ENCODE results near the gene PCED1A. TPM values are rescaled to one million over a fixed set of nuclear protein-coding genes. Genes with fewer than 3 reads are reported as not detected.

Gene PCED1A
- total and polyA plus RNA-seq, 9 of the 15 experiments (the other 6 are each of a cell fraction or from before 2014, with no cell fraction given): 1.5 to 11.5 (median 5.9) TPM

DNA sequence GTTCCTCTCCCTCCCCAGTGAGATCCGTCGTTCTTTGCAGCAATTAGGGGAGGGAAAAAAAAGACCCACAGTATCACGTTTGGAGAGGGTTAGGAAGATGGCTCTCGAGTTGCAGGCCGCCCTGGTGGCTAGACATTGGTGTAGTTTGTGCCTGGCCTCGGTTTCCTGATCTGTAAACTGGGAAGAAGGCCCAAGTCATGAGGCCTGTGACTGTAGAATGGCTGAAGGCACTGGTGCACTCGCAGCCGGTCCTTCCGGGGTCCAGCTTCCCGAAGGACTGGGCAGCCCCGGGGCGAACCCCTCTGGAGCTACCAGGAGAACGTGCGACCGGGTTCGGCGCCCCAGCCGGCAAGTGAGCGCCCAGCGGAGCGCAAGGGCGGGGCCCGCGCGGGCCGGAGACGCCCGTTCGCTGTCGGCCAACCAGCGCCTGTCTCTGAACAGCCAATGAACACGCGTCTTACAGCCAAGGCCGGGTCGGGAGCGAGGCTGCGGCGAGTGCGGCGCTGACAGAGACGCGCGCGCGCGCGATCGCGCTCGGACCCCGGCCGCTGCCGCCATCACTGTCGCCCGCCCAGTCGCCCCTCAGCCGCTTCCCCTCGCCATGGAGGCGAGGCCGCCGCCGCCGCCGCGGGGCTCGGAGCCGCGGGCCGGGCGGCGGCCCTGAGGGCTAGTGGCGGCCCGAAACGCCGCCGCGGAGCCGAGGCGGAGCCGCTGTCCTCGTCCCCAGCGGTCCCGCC is 32.7 kb upstream of the PCED1A start, which contains the start of gene PTPRA (continued):
- no peak for TF ChIP-seq U2AF2 (optimal IDR thresholded peaks at IDR 0.05; ENCODE audit: low read depth, low read length)
- TF ChIP-seq, protein P1, sequence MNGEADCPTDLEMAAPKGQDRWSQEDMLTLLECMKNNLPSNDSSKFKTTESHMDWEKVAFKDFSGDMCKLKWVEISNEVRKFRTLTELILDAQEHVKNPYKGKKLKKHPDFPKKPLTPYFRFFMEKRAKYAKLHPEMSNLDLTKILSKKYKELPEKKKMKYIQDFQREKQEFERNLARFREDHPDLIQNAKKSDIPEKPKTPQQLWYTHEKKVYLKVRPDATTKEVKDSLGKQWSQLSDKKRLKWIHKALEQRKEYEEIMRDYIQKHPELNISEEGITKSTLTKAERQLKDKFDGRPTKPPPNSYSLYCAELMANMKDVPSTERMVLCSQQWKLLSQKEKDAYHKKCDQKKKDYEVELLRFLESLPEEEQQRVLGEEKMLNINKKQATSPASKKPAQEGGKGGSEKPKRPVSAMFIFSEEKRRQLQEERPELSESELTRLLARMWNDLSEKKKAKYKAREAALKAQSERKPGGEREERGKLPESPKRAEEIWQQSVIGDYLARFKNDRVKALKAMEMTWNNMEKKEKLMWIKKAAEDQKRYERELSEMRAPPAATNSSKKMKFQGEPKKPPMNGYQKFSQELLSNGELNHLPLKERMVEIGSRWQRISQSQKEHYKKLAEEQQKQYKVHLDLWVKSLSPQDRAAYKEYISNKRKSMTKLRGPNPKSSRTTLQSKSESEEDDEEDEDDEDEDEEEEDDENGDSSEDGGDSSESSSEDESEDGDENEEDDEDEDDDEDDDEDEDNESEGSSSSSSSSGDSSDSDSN (IDR thresholded peaks at IDR 0.05; ENCODE audit: borderline replicate concordance in 1 of 2, low read depth in 2 of 2, low read length in 2 of 2): no peak
- TF ChIP-seq YY1 (IDR thresholded peaks at IDR 0.05; ENCODE audit: borderline replicate concordance in 1 of 3, control insufficient read depth in 1 of 3, extremely low read depth in 1 of 3, insufficient read depth in 3 of 3, insufficient read length in 1 of 3, insufficient replicate concordance in 2 of 3, low read depth in 1 of 3, low read length in 2 of 3): peak in 2 of 3 experiments; percentile 83
- peak; percentile 64 for TF ChIP-seq CBX1 (IDR thresholded peaks at IDR 0.05; ENCODE audit: low read depth)
- TF ChIP-seq CCNT2 (IDR thresholded peaks at IDR 0.05; ENCODE audit: borderline replicate concordance, extremely low read depth, insufficient read length, low read depth, low read length): peak; percentile 82
- TF ChIP-seq MYNN (IDR thresholded peaks at IDR 0.05): no peak; the same call in 1 of the 2 replicates
- TF ChIP-seq MYNN (CRISPR knock-in tag; IDR thresholded peaks at IDR 0.05): no peak
- no peak for TF ChIP-seq ZKSCAN1 (IDR thresholded peaks at IDR 0.05; ENCODE audit: low read depth, low read length)
- TF ChIP-seq ZNF121 (CRISPR knock-in tag; conservative IDR thresholded peaks at IDR 0.05): no peak; the same call in 1 of the 2 replicates
- no peak for TF ChIP-seq SNRNP70 (optimal IDR thresholded peaks at IDR 0.05; ENCODE audit: low read depth, low read length)
- no peak for TF ChIP-seq ZNF324 (CRISPR knock-in tag; IDR thresholded peaks at IDR 0.05)
- no peak for TF ChIP-seq ZNF696 (CRISPR knock-in tag; conservative IDR thresholded peaks at IDR 0.05)
- no peak for TF ChIP-seq ETV5 (CRISPR knock-in tag; IDR thresholded peaks at IDR 0.05; ENCODE audit: low read depth)
- TF ChIP-seq ETV6 (IDR thresholded peaks at IDR 0.05; ENCODE audit: borderline replicate concordance in 1 of 2, low read depth in 2 of 2, low read length in 1 of 2): no peak
- TF ChIP-seq ETV6 (CRISPR knock-in tag; IDR thresholded peaks at IDR 0.05; ENCODE audit: borderline replicate concordance): no peak
- no peak for TF ChIP-seq NBN (IDR thresholded peaks at IDR 0.05; ENCODE audit: low read depth)
- TF ChIP-seq ELF1 (tag; IDR thresholded peaks at IDR 0.05): 0 out of 2 replicates have a peak, but pooled peaks have one; percentile 42
- TF ChIP-seq, protein P2, sequence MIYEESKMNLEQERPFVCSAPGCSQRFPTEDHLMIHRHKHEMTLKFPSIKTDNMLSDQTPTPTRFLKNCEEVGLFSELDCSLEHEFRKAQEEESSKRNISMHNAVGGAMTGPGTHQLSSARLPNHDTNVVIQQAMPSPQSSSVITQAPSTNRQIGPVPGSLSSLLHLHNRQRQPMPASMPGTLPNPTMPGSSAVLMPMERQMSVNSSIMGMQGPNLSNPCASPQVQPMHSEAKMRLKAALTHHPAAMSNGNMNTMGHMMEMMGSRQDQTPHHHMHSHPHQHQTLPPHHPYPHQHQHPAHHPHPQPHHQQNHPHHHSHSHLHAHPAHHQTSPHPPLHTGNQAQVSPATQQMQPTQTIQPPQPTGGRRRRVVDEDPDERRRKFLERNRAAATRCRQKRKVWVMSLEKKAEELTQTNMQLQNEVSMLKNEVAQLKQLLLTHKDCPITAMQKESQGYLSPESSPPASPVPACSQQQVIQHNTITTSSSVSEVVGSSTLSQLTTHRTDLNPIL (CRISPR knock-in tag; IDR thresholded peaks at IDR 0.05): no peak
- TF ChIP-seq MAFK (IDR thresholded peaks at IDR 0.05; ENCODE audit: low read length): no peak
- TF ChIP-seq MED1 (CRISPR knock-in tag; IDR thresholded peaks at IDR 0.05; ENCODE audit: borderline replicate concordance): no peak
- TF ChIP-seq ZNF699 (CRISPR knock-in tag; IDR thresholded peaks at IDR 0.05; ENCODE audit: insufficient replicate concordance): no peak
- TF ChIP-seq C11orf30 (IDR thresholded peaks at IDR 0.05; ENCODE audit: low read depth): no peak
- peak; percentile 76 to 80 for TF ChIP-seq NRF1 (conservative IDR thresholded peaks at IDR 0.05 in 1 of 2, IDR thresholded peaks at IDR 0.05 in 1 of 2)
- TF ChIP-seq CAMTA2 (CRISPR knock-in tag; conservative IDR thresholded peaks at IDR 0.05): no peak
- no peak for TF ChIP-seq SMAD1 (IDR thresholded peaks at IDR 0.05; ENCODE audit: low read depth, low read length, partially characterized antibody)
